GM19025 (cell line): ENCODE results near the gene MAX.
"Not testable (repeated sequence)": the region's sequence is repeated elsewhere in the genome, so short reads cannot be mapped to it uniquely, and the experiment has no call there.

Experiments
- ATAC-seq: cut with Tn5 transposase; IDR thresholded peaks from one replicate; pipeline ENCODE4 v1.9.1; 2021; ENCODE audit warnings: mild to moderate bottlenecking, low read depth, moderate library complexity; ENCODE audit not compliant: unreplicated experiment

The MAX gene

DNA sequence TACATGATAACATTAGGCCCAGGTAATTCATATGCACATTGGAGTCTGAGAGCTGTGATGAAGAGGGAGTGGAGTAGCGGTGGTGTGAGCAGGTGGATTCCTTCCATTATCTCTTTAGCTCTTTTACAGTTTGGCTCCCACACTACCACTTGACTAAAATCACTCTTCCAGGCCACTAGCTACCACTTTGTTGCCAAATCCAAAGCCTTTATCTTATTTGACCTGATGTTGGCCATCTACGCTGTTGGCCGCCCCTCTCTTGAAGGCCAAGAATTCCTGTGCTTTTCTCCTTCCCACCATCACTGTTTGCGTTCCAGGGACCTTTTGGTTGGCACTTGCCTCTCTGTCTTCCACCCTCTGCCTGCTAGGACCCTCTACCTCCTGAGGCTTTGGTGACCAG lies 4.0 kb upstream of the MAX start:
- ATAC-seq, result no peak

DNA sequence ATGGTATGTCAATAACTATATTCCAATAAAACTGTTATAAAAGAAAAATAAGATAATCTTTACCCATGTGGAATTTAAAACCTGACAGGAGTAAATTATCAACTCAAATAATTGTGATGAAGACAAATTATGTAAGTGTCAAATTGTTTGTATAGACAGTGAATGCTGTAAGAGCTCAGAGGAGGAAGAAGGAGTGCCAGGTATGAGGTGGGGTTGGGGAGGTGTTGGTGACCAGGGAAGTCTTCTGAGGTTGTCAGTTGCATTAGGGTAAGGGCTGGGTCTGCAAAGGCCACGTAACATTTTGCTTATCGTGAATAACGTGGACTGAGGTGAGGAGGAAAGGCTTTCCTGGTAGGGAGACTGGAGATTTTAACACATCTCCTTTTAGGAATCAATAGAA lies 2.5 kb upstream of the MAX start:
- ATAC-seq, result no peak

DNA sequence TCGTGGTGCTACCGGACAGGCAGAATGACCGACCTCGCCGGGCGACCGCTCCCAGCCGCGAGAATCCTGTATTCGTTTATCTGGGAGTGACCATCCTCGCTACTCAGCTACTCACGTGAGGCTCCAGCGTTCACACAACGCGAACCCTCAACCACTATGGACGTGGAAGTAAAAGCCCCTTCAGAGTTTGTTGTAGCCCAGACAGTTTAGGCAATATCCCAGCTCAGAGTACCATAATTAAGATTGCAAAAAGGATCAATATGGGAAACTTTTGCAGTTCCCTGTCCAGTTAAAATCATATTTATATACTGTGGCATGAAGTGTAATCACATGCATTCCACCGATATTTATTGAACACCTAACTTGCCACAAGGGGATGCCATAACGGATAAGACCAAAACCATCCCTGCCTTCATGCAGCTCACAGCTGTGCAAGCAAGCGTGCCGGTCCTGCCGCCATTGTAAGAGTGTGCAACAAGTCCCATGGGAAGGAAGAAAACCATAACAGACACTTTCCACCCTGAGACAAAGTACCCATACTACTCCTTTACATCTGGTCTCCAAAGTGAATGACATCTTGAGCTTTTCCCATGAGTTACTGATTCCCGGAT lies 938 bp upstream of the MAX start:
- ATAC-seq, result no peak

DNA sequence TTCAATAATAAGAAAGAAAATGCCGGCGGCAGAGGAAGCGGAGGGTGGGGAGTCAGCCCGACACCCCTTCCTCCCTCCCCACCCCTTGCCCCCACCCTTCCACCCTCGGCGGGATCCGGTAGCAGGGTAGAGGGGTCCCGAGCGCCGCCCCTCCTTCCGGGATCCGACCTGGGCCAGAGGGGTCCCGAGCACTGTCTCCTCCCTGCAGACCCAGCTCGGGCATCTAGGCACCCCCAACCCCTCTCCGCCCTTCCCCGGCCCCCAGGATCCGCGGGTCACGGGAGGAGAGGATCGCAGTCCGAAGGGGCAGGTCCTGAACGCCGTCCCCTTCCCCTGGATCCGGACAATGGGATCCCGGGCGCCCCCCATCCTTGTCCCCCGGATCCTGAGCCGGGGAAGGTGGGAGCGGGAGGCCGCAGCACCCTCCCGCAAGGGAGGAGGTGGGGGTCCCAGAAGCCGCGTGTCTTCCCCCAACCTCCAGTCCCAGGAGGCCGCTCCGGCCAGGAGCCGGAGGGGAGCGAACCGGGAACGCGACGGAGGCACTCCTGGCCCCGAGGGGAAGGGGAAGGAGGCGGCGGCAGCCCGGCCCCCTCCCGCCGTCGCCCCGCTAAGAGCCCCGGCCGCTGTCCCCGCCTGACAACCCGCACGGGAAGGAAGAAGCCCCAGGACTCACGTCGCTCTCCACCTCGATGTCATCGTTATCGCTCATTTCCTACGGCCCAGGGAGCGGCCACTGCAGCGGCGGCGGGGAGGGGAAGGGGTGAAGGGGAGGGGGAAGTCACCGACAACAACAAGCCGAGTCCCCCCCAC lies 481 bp downstream of the MAX start:
- no peak for ATAC-seq

DNA sequence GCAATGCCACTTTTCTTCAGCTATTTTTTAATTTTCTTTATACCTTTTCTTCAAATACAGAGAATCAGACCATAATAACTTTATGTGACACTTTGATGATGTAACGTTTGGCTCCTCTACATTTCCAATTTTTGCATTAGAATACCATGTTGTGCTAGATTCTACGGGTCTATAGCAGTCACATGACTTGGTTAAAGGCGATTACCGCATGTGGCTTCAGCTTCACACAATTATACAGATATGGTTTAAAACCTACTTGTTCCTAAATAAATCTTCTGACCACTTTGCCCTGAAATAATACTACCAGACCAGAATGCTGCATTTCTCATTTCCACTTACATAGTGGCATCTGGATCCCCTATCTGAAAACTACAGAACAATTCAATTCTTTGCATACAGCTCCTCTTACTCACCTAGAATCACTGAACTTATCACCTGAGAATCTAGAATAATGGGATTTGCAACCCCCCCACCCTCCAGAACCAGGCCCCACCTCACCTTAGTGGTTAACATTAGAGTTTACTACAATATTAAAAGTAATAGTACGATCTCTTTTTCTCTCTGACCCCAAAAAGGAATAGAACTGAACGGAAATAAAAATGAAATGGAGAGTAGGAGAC lies 1.3 kb downstream of the MAX start:
- ATAC-seq, result no peak

DNA sequence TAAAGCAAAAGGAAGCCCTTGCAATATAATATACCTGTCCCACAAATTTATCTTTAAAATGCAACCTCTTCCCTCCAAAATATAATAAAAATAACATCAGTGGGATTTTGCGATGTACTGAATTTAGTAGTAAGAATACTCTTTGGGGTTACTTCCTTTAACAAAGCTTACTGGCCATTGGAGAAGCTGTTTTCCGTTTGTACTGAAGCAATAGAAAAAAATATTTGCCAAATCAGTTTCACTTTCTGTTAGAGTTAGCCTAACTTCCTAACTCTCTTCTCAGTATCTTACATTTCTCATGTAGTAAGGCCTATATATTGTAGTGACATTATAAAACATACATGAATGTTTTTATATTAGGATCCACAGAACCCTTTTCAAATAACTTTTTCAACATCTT lies 3.7 kb downstream of the MAX start:
- no peak for ATAC-seq

DNA sequence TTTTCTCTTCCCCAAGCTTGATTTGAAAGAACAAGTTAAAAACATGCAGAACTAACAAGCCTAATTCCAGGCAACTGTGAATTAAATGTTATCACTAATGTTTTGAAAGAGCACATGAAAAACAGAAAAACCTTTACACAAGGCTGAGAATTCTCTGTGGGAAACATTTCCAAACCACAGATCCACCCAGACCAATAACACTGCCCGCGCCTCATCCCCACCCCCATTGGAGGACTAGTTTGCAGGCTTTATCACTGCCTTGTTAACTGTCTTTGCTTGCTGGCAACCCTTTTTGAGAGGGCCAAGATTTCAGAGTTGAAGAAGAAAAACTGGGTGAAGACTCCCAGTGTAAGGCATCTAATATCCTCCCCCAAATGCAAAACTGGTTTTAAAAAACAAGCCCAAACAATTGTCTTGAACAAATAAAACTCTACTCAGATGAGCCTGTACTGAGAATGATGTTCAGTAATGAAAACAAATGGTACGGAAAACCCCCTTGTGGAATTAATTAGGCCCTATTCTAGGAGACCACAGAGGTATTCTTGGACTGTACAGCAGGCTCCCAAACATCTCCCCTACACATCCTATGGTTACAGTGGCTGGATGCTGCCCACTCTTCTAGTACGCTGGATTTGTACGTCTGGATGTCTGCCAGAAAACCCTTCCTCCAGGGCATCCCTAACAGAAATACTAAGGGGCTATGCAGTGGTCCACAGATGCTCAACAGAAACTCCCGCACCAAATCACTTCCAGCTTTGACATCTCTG lies 5.8 kb downstream of the MAX start:
- ATAC-seq, result no peak

DNA sequence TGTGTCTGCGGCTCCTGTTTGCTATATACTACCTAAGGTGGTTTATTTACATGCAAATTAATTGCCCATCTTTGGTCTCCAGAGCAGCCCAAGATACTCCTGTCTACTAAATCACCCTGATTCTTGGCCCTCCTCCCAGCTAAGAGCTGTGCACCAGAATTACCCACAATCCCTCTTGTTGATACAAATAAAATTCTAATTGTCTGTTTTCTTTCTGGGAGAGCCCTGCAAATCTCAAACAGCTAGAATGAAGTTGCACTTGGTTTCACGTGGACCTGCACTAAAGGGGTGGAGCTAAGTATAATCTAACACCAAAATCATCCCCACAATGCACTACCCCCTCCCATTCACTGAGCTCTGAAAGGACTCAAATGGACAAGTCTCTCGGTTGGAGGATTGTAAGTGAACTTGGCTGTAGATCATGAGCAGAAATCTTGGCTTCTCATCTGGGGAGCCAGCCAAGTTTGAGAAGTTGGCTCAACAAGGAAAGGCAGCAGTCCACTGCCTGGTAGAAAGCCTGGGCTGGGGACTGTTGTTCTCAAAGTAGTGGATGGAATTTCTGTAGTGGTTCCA lies 6.6 kb downstream of the MAX start:
- ATAC-seq, result no peak

DNA sequence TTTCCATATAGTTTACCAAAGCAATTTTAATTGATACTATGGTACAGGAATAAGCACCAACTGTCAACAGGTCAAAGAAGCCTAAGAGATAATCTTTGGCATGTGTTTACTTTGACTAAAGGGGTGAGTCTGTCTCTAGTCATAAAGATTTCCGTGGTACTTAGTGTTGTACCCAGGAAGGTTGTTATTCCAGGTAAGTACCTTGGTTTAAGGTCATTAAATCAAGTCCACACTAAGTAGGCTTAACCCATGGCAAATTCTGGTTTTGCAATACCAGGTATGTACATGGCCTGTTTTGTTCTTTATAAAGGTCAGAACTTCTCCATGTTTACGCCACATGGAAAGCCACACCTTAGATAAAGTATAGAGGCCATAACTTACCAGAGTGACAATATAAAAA lies 10.0 kb downstream of the MAX start:
- no peak for ATAC-seq

DNA sequence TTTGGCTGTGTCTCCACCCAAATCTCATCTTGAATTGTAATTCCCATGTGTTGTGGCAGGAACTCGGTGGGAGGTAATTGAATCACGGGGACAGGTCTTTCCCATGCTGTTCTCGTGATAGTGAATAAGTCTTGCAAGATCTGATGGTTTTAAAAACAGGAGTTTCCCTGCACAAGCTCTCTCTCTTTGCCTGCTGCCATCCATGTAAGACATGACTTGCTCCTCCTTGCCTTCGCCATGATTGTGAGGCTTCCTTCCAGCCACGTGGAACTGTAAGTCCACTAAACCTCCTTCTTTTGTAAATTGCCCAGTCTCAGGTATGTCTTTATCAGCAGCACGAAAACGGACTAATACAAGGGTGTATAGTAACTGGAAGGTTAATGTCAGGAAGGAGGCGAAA lies 14.5 kb downstream of the MAX start:
- not testable (repeated sequence) for ATAC-seq

DNA sequence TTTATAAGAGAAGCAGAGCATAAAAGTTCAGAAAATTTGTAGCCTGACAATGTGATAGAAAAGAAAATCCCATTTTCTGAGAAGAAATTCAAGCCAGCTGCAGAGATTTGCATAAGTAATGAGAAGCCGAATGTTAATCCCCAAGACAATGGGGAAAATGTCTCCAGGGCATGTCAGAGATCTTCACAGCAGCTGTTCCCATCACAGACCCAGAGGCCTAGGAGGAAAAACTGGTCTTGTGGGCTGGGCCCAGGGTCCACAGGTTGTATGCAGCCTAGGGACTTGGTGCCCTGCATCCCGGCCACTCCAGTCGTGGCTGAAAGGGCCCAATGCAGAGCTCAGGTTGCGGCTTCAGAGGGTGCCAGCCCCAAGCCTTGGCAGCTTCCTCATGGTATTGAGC lies 15.6 kb downstream of the MAX start:
- ATAC-seq, result not testable (repeated sequence)

DNA sequence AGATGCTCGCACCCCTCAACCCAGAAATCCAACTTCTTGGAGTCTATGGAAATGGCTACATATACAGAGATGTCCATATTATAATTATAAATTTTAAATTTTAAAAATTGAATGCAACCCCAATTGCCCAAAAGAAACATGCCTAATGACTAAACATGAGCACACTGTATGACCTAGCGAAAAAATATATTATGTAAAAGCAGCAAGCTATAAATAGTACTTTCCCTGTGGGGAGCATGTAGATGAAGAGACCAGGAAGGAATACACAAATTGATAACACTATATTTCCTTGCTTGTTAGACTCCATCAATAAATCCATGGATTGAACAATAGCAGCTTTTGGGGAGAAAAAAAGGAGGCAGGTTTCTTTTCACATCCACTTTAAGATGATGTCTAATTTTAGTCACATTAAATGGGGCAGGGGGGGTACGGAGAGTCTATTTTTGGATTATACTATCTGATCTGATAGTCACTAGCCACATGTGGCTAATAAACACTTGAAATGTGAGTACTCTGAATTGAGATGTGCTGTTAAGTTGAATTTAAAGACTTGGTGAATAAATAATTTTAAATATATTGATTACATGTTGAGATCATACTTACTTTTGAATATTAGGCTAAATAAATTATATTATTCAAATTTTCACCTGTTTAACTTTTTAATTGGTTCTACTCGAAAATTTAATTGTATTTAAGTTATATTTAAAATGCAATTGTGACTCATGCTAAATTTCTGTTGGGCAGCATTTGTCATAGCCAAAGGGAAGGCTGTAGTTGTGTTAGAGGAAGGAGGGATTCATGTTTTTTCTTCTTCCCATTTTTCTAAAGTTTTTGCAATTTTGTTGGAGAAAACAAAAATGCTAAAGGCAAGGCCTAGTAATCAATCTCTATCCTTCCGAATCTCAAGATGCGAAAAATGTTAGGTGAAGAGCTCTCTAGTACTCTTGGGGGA lies 17.5 kb downstream of the MAX start:
- no peak for ATAC-seq

DNA sequence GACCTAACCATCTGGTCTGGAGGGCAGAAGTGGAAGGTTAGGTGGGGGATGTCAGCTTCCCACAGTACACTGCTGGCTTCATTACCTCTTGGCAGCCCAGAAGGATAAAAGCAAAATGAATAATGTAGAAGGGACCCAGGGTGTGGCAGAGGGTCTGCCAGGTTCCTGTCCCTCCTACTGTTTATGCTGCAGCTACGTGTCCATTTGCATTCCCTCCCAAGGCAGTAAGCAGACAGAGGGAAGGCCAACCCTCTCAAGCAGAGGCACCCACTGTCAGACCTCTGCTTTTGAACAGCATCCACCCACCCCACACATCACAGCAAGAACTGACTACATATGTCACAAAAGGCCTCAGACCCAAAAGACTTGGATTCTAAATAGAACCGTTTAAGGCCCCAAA lies 19.4 kb downstream of the MAX start:
- ATAC-seq, result no peak

DNA sequence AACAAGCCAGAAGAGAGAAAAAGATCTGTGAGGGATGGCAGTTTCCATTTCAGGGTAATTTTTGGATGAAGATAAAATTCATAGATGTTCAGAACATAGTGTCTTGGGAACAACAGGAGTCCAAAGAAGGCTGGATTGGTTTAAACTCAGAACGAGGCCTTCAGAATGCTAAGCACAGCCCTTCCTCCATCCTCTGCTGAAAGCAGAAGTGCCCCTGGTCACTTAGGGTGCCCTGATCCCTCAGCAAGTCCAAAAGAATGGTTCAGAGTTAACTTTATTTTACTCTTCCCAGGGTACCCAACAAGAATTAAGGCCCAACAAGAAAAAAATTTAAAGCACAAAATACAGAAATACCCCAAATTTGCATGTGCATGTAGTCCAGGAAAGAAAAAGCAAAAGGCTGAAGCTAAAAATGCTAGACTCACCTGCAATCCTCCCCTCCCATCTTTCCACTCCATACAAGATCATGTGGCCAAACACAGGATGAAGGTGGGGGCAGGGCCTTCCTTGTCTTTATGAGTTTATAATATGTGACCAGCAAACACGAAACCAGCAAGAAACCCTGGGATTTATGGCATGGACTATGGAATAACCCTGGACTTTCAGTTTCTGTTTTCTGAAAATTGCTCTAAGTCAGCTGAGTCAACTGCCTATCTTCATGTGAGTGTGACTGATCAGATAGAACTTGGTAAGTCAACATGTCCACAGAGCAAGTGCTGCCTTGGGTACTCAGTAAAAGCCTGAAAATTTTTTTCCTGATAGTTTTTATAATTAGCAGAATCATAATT lies 21.2 kb downstream of the MAX start:
- ATAC-seq, result no peak

DNA sequence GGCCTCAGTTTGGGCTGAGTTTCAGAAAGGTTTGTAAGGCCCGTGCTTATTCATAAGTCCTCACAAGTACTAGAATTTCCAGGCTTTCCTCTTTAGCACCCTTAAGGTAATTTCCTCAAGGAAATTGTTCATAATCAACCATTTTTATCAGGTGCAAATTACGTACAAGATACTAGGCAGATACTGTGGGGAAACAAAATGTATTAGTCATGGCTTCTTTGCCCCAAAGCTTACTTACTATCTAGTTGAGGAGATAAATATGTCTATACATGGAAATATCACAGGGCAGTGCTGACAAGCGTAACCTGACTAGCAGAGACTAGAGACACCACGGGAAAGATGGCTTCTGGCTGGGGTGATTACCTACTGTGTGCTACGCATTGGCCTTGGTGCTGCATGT lies 22.5 kb downstream of the MAX start:
- no peak for ATAC-seq

DNA sequence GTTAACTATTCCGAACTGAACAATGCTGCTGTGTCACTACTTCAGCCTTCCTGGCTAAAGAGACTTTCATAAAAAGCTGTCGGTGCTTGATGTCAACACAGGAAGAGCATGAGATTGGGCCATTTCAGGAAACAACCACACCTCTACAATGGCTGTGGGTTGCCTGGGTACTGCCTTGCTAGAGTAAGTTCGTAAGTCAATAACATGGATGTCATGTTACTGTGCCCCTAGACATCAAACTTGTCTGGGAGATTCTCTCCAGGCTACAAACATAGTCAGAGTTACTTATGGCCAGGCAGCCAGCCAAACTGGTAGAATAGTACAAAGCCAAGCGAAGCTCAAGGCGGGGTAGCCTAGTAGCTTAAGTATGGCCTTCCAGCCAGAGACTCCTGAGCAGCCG lies 23.1 kb downstream of the MAX start:
- no peak for ATAC-seq

DNA sequence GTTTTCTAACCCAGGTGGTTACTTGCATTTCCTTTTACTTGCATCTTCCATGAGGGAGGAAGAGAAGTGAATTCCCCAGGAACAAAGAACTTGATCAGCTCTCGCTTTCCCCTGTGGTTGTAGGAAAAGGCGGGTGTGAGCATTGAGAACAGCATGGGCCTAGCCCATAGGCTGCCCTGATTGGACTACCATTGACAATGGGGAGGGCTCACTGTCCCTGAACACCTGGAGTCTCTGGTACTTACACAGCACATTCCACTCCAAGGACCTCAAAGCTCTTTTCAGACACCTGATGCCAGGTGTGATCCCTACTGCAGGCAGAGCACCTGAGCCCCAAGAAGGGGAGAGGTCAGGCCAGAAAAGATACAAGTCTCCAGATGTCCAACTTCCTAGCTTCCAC lies 25.0 kb downstream of the MAX start:
- ATAC-seq, result no peak

DNA sequence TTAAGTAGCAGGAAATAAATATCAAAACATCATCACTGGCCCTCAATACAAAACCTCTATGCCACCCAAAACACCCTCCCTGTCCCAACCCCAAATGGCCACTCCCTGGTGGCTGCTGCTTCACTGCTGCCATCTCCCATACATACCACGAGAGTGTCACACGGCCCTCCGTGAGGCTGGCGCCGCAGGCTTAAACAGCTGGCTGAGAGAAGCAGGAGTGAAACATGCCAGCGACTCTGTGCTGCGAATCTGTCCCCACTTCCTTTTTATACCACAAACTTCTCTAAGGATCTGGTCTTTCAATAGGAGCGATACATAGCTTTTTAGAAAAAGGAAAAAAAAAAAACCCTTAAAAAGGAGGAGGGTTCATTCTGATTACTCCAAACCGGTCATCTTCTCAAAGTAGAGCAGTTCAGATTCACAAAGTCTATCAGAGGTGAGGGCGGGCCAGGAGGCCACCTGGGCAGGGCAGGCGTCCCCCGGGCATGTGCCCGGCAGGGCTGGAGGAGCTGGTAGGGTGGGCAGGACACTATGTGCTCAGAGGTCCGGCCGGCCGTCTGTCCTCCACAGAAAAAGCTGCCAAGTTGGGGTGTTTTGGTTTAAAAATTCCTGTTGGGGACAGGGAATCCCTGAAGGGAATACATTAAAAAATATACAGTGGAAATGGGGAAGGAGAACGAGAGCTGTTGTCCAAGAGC lies 26.5 kb downstream of the MAX start:
- no peak for ATAC-seq
